H1 (cell line): ENCODE data around the gene ARHGAP23. TPM values are rescaled to one million over a fixed set of nuclear protein-coding genes. Genes with fewer than 3 reads are reported as not detected.

Source experiments
- CREB1 ChIP-seq: IDR thresholded peaks from 2 replicates; pipeline ENCODE4 v1.6.1; 2012; ENCODE audit warnings: inconsistent platforms
- CTBP2 ChIP-seq: IDR thresholded peaks from 2 replicates; pipeline ENCODE4 v1.7.0; 2011; ENCODE audit warnings: borderline replicate concordance, mild to moderate bottlenecking, moderate library complexity, mixed read lengths, low read length; ENCODE audit not compliant: insufficient read depth, insufficient read length
- GABPA ChIP-seq: IDR thresholded peaks from 2 replicates; pipeline ENCODE4 v1.6.1; 2011; ENCODE audit warnings: mild to moderate bottlenecking, low read length, moderate library complexity, borderline replicate concordance; ENCODE audit not compliant: insufficient read depth
- JUND ChIP-seq: IDR thresholded peaks from 2 replicates; pipeline ENCODE4 v1.6.1; 2011; ENCODE audit warnings: mild to moderate bottlenecking, improper control_type of control experiment, low read length
- KDM1A ChIP-seq: fragments of 200-600, 300-600 bp; sonication (generic); IDR thresholded peaks from 2 replicates; pipeline ENCODE4 v1.7.1; 2016; ENCODE audit warnings: mild to moderate bottlenecking, low read length, borderline replicate concordance
- NANOG ChIP-seq: IDR thresholded peaks from 2 replicates; pipeline ENCODE4 v1.6.1; 2011; ENCODE audit warnings: low read length, low read depth, mild to moderate bottlenecking, inconsistent platforms; ENCODE audit not compliant: insufficient read depth, poor library complexity, severe bottlenecking
- RBBP5 ChIP-seq: IDR thresholded peaks from 2 replicates; pipeline ENCODE4 v1.7.1; 2012; ENCODE audit warnings: low read depth, mild to moderate bottlenecking, inconsistent platforms, low read length, moderate library complexity, borderline replicate concordance
- RXRA ChIP-seq: IDR thresholded peaks from 2 replicates; pipeline ENCODE4 v1.6.1; 2011; ENCODE audit warnings: low read depth, mild to moderate bottlenecking, low read length, moderate library complexity; ENCODE audit not compliant: insufficient read depth
- SAP30 ChIP-seq: fragments of 300-600 bp; sonication (generic); IDR thresholded peaks from 2 replicates; pipeline ENCODE4 v1.7.1; 2012; ENCODE audit warnings: low read length, moderate library complexity, mild to moderate bottlenecking, inconsistent platforms; ENCODE audit not compliant: insufficient read depth, insufficient replicate concordance
- SP2 ChIP-seq: IDR thresholded peaks from 2 replicates; pipeline ENCODE4 v1.6.1; 2012; ENCODE audit warnings: mild to moderate bottlenecking, low read length, inconsistent platforms
- SRF ChIP-seq: IDR thresholded peaks from 2 replicates; pipeline ENCODE4 v1.6.1; 2011; ENCODE audit warnings: mild to moderate bottlenecking, low read depth, low read length, moderate library complexity
- TCF12 ChIP-seq: IDR thresholded peaks from 2 replicates; pipeline ENCODE4 v1.6.1; 2011; ENCODE audit warnings: low read depth, mild to moderate bottlenecking, low read length
- polyA plus RNA-seq, 7 experiments: library from polyadenylated mRNA; depleted of rRNA in 3 of 7; stranded (reverse) in 5 of 7; unstranded in 2 of 7; fragments of >200 nt in 5 of 7; fragments of 200-250 nt in 2 of 7; gene quantifications; 1 replicate in 5 of 7; 2 replicates in 1 of 7; 4 replicates in 1 of 7; pipeline versions ENCODE4 v1.2.1 to v1.2.3, GENCODE V29; 2011 to 2013; ENCODE audit warnings: missing spikeins in 2 of 7, mixed read lengths in 2 of 7
- total RNA-seq: library from RNA; stranded (reverse); fragmentation: NEBNext Ultra II Directional; extraction: Animal tissue kit (Norgen Biotek cat#: 25700); gene quantifications from 2 replicates; pipeline ENCODE4 v1.2.1, GENCODE V29; 2021
- TF ChIP-seq, protein P1 (sequence below): IDR thresholded peaks from 2 replicates; pipeline ENCODE4 v1.6.1; 2012; ENCODE audit warnings: low read length, inconsistent platforms

The ARHGAP23 gene
- total and polyA plus RNA-seq, 2 of the 8 experiments (the other 6 are each of a cell fraction or from before 2014, with no cell fraction given) = 16.3 to 107 TPM

DNA sequence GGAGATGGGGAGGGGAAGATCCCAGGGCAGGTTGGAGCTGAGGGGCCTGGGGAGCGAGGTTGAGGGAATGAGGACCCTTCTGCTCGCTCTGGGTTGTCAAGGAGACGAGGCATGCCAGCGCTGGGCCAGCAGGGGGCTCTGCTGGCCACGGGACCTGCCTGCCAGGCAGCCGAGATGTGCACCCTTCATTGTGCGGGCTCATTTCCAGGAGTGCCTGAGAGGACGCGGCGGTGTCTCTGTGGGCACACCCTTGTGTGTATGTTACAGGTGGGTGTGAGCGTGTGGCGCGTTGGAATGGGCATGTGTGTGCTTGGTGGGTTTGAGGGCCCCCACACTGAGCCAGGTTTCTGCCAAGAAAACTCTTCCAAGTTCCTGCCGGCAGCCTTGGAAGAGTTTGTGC, 15.9 kb downstream of the ARHGAP23 start (continued):
- TF ChIP-seq SP2 = no peak
- TF ChIP-seq GABPA = peak; percentile 21; the same call in 1 of the 2 replicates
- TF ChIP-seq CREB1 = 0 out of 2 replicates have a peak, but pooled peaks have one; percentile 34
- TF ChIP-seq TCF12 = no peak
- no peak for TF ChIP-seq JUND
- no peak for TF ChIP-seq RXRA
- TF ChIP-seq, protein P1, sequence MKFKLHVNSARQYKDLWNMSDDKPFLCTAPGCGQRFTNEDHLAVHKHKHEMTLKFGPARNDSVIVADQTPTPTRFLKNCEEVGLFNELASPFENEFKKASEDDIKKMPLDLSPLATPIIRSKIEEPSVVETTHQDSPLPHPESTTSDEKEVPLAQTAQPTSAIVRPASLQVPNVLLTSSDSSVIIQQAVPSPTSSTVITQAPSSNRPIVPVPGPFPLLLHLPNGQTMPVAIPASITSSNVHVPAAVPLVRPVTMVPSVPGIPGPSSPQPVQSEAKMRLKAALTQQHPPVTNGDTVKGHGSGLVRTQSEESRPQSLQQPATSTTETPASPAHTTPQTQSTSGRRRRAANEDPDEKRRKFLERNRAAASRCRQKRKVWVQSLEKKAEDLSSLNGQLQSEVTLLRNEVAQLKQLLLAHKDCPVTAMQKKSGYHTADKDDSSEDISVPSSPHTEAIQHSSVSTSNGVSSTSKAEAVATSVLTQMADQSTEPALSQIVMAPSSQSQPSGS = no peak
- no peak for TF ChIP-seq KDM1A
- no peak for TF ChIP-seq RBBP5
- TF ChIP-seq CTBP2 = peak; percentile 48
- TF ChIP-seq SRF = no peak
- TF ChIP-seq SAP30 = no peak
- no peak for TF ChIP-seq NANOG
